Effector memory CD4-positive, alpha-beta T cell (primary cell): Measurements from ENCODE around the gene MAP2K4.

Experiments
- DNase-seq, 3 donors: peaks; one replicate each; pipeline ENCODE4 v3.0.0-alpha.2; 2020
- H3K27ac ChIP-seq: 2 replicates; pipeline ENCODE4 v1.7.0; 2013; ENCODE audit warnings: mild to moderate bottlenecking, low read length, moderate library complexity; ENCODE audit not compliant: insufficient read depth, poor library complexity, severe bottlenecking
- H3K27me3 ChIP-seq: replicated peaks from 2 replicates; pipeline ENCODE4 v1.7.0; 2013; ENCODE audit warnings: mild to moderate bottlenecking, low read length; ENCODE audit not compliant: insufficient read depth, control insufficient read depth, poor library complexity, severe bottlenecking
- H3K36me3 ChIP-seq: 2 replicates; pipeline ENCODE4 v1.7.0; 2013; ENCODE audit warnings: mild to moderate bottlenecking, low read length, moderate library complexity; ENCODE audit not compliant: control insufficient read depth, insufficient read depth
- H3K4me1 ChIP-seq: 2 replicates; pipeline ENCODE4 v1.7.0; 2013; ENCODE audit warnings: low read length, mild to moderate bottlenecking; ENCODE audit not compliant: control insufficient read depth, insufficient read depth, poor library complexity, severe bottlenecking
- H3K4me3 ChIP-seq: 2 replicates; pipeline ENCODE4 v1.7.0; 2013; ENCODE audit warnings: low read length, low read depth, mild to moderate bottlenecking; ENCODE audit not compliant: insufficient read depth, poor library complexity, severe bottlenecking
- H3K9me3 ChIP-seq: 2 replicates; pipeline ENCODE4 v1.7.0; 2013; ENCODE audit warnings: mild to moderate bottlenecking, low read length, moderate library complexity; ENCODE audit not compliant: control insufficient read depth

Gene MAP2K4

DNA sequence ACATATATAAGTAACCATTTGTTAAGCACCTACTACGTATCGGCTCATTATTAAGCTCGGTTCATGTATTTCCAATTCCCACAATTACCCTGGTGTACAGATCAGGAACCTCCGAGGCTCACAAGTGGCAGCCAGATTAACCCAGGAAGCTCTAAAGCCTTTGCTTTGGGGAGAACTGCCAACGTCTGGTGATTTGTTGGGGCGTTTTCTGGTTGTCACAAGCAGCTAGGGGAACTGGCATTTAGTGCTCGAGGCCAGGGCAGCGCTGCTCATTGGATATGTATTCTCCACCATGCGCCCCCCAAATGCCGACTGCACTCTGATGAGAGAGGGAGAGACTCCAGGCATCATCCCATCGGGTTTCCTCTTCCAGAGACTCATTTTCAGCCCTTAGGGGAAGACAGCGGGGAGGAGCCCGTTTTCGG lies 23.9 kb upstream of the MAP2K4 start:
- Histone ChIP-seq H3K4me3 (peak overlapping the region; percentile 82), H3K36me3 (peaks cover 7% of the 10 kb centered on the region), H3K27ac (peak overlapping the region; percentile 86), H3K4me1 (peaks cover 3% of the 10 kb centered on the region), H3K27me3 (no peaks in the 10 kb centered on the region), H3K9me3 (no peaks in the 10 kb centered on the region)
- peak in 1 of 3 donors; percentile 16 for DNase-seq

DNA sequence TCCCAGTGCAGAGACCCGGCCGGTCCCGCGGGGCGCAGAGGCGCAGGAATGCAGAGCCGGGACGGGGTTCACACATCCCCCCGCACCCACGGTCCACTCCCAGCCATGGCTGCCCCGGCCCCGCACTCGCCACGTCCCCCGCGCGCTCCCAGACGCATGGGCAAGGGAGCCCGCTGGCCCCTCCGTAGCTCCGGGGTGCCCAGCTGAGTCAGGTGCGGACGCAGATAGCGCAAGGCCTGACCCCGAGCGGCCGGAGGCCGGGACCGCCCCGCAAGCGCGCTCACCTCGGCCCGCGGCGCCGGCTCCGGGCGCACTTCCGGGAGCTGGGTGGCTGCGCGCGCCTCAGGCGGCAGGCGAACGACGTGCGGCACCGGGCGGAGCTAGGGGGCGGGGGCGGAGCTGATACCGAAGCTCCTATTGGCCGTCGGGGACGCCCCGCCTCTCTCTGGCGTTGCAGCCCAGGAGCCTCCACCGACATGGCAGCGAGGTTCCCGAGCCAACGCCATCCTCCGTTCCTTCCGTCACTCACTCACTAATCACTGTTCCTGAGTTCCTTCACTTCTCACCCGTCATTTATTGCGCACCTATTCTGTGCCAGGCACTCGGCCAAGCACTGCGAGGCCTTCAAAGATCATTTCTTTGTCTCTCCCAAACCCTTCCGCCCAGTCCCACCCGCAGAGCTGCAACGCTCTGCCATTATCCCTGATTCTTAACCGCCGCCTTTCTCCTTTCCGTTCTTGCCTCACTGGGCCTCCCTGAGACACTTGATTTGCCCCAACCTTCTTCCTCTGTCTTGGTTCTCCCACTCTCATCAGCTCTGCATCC lies 23.3 kb upstream of the MAP2K4 start, which contains the start of gene ZNF18:
Gene ZNF18, minus strand, starts transcription at position 329 of the 825 bp plus-strand sequence. CDS start 4,646 bp downstream, outside the sequence.
- DNase-seq, result peak; percentile 89 to 91 (median 90)
- no peaks in the 10 kb centered on the region for H3K9me3 ChIP-seq
- peaks cover 1% of the 10 kb centered on the region for H3K36me3 ChIP-seq
- no peaks in the 10 kb centered on the region for H3K4me1 ChIP-seq
- H3K4me3 ChIP-seq, result peak within 1 kb of the TSS; percentile 82
- peak within 1 kb of the TSS; percentile 86 for H3K27ac ChIP-seq
- H3K27me3 ChIP-seq, result no peaks in the 10 kb centered on the region

DNA sequence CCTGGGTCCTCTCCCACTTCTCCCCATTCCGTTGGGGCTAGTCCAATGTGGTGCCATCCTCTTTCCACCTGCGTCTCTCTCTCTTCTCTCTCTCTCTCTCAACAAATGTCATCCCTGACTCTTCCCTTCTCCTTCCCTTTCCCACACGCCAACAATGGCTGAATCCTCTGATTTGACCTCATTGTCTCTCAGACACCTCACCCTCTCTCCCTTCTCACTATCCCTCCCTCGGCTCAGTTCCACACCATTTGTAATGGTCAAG lies 22.8 kb upstream of the MAP2K4 start:
- Histone ChIP-seq H3K27ac (peak overlapping the region; percentile 86), H3K4me3 (peak overlapping the region; percentile 82), H3K9me3 (no peaks in the 10 kb centered on the region)

DNA sequence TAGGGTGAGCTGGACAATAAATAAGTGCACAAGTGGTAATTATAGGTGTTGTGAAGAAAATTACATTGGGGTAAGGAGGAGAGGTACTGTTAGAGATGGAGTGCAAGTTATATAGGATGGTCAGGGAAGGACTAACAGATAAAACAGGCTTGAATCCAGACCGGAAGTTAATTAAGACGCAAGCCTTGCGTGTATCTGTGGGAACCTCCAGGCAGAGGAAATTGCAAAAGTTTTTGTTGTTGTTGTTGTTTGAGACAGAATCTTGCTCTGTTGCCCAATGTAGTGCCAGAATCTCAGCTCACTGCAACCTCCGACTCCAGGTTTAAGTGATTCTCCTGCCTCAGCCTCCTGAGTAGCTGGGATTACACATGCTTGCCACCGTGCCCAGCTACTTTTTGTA lies 21.0 kb upstream of the MAP2K4 start:
- H3K9me3 ChIP-seq, result no peaks in the 10 kb centered on the region
- no peak overlapping the region for H3K27ac ChIP-seq
- no peak overlapping the region for H3K4me3 ChIP-seq
- no peak for DNase-seq
- H3K27me3 ChIP-seq, result no peaks in the 10 kb centered on the region
- no peaks in the 10 kb centered on the region for H3K36me3 ChIP-seq
- no peaks in the 10 kb centered on the region for H3K4me1 ChIP-seq

More for the DNA sequence above, 22.8 kb upstream of the MAP2K4 start:
- DNase-seq, result no peak
- Histone ChIP-seq H3K4me1 (no peaks in the 10 kb centered on the region), H3K36me3 (no peaks in the 10 kb centered on the region), H3K27me3 (no peaks in the 10 kb centered on the region)

DNA sequence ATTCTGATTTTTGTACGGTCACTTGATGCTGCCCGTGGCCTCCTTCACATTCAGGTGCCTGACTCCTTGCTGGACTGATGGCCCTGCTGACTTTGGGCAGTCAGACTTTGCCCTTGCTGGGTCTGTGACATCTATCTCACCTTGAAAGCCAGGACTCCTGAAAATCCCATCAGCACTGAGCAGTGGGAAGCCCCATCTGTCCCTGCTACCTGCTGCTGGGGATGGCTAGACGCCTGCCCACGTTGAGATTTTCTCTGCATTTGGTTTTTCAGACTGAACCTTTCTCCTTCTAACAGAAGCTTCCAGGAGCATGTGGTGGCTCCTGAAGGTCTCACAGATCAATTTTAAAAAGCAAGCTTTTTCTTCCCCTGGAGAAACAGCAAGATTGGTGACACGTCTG lies 13.2 kb upstream of the MAP2K4 start:
- H3K4me3 ChIP-seq, result no peak overlapping the region
- H3K36me3 ChIP-seq, result no peaks in the 10 kb centered on the region
- no peaks in the 10 kb centered on the region for H3K27me3 ChIP-seq
- no peaks in the 10 kb centered on the region for H3K4me1 ChIP-seq
- H3K9me3 ChIP-seq, result no peaks in the 10 kb centered on the region
- DNase-seq, result no peak
- no peak overlapping the region for H3K27ac ChIP-seq

DNA sequence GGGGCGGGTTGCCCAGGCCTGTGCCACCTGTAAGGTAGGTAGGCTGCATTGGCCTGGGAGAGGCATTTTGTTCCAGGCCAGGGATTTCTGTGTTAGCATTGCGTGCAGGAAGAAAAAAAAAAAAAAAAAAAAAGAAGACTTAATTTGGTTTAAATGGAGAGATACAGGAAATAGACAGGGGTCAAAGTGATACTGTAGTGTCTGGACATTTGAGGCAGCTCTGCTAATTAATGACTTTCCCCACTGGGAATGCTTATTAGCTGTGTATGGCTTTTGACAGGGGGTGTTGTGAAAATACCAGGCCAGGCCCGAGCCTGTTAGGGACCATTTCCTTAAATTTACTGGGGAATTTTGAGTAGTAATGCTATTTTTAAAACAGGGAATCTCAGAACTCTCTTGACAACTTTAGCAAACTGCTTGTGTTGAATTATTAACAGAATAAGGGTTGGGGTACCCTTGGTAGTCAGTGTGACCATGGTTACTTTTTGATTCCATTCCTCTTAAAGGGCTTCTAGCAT lies 1.0 kb downstream of the MAP2K4 start:
- H3K9me3 ChIP-seq, result no peaks in the 10 kb centered on the region
- H3K36me3 ChIP-seq, result no peaks in the 10 kb centered on the region
- H3K4me3 ChIP-seq, result peak overlapping the region; percentile 70
- H3K27me3 ChIP-seq, result no peaks in the 10 kb centered on the region
- H3K4me1 ChIP-seq, result peaks cover 15% of the 10 kb centered on the region
- H3K27ac ChIP-seq, result peak overlapping the region; percentile 71
- DNase-seq, result no peak

DNA sequence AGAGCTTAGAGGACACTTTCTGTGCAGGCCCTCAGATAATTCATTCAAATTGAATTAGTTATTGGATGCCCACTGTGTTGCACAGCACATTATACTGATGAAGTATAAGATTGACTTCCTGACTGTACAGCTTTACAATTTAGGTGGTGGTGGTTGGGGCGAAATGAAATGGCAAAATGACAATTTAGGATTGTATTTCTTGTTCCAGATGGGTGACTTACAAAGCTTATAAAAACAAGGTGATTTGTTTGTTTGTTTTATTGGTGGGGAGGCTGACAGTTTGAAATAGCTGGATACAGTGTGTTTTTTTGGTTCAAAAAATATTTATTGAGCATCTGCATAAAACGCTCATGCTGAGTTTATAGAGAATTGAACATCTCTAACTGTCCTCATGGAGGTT lies 1.6 kb downstream of the MAP2K4 start:
- Histone ChIP-seq H3K4me3 (no peak overlapping the region), H3K9me3 (no peaks in the 10 kb centered on the region), H3K36me3 (no peaks in the 10 kb centered on the region), H3K4me1 (peaks cover 15% of the 10 kb centered on the region), H3K27me3 (no peaks in the 10 kb centered on the region), H3K27ac (no peak overlapping the region)
- DNase-seq, result no peak

DNA sequence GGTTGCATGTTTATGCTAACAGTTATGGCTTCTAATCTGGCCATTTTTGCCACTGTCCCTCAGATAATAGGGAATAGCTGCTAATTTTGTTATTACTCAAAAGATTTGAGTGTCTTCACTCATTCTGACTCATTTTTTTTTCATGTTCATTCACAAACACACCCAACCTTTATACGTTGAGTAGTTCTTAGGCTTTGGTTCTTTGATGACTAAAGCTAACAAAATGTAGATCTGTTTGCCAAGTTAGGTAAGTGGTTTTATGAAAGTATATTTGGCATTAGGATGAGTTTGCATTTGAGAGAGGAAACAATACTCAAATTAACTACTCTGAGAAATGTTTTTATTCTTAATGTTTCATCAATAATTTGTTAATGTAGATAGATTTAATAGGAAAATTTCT lies 3.6 kb downstream of the MAP2K4 start:
- peaks cover 15% of the 10 kb centered on the region for H3K4me1 ChIP-seq
- no peak for DNase-seq
- H3K36me3 ChIP-seq, result no peaks in the 10 kb centered on the region
- H3K27me3 ChIP-seq, result no peaks in the 10 kb centered on the region
- no peaks in the 10 kb centered on the region for H3K9me3 ChIP-seq
- H3K4me3 ChIP-seq, result no peak overlapping the region
- no peak overlapping the region for H3K27ac ChIP-seq

DNA sequence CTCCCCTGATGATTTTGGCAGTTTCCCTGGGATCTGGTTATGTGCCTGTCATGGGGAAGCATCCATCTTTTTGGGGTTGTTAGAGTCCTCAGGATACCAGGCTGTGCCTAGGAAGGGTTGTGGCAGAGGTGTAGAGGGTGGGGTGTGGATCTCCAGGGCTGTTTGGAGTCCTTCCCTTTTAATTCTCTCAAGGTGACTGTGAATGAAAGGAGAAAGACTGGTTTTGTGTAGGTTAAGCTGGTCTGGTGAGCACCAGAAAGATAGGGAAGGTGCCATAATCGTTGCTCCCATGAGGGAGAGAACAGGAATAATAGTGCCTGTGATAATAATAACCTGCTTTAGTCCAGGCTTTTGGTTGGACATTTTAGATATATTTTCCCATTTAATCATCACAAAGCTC lies 7.0 kb downstream of the MAP2K4 start:
- Histone ChIP-seq H3K27me3 (no peaks in the 10 kb centered on the region), H3K27ac (no peak overlapping the region), H3K36me3 (no peaks in the 10 kb centered on the region), H3K4me3 (no peak overlapping the region), H3K9me3 (no peaks in the 10 kb centered on the region), H3K4me1 (peaks cover 6% of the 10 kb centered on the region)
- DNase-seq, result no peak

DNA sequence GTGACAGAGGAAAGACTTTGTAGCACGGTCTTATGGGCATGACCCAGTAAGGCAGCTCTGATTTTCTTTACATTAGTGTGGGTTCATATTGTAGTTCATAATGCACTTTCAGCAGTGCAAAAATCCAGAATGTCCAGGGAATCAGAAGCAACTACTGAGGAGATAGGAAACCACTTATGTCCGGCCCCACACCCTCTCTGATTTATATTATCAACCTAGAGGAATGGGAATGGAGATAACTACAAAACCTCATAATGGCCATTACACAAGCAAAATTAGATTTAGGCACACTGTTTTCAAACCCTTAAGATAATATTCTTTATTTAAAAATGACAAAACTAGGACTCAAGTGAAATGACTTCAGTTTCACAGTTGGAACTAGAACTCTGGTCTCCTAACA lies 7.9 kb downstream of the MAP2K4 start:
- H3K4me1 ChIP-seq, result peaks cover 3% of the 10 kb centered on the region
- no peaks in the 10 kb centered on the region for H3K36me3 ChIP-seq
- H3K4me3 ChIP-seq, result no peak overlapping the region
- no peaks in the 10 kb centered on the region for H3K27me3 ChIP-seq
- DNase-seq, result no peak
- H3K27ac ChIP-seq, result no peak overlapping the region
- H3K9me3 ChIP-seq, result no peaks in the 10 kb centered on the region
